Measurements from ENCODE around the gene SDF4. TPM values are rescaled to one million over a fixed set of nuclear protein-coding genes. Genes with fewer than 3 reads are reported as not detected.

SDF4 gene
- total RNA-seq, 1 experiment from 2014 or later, result 139 TPM

DNA sequence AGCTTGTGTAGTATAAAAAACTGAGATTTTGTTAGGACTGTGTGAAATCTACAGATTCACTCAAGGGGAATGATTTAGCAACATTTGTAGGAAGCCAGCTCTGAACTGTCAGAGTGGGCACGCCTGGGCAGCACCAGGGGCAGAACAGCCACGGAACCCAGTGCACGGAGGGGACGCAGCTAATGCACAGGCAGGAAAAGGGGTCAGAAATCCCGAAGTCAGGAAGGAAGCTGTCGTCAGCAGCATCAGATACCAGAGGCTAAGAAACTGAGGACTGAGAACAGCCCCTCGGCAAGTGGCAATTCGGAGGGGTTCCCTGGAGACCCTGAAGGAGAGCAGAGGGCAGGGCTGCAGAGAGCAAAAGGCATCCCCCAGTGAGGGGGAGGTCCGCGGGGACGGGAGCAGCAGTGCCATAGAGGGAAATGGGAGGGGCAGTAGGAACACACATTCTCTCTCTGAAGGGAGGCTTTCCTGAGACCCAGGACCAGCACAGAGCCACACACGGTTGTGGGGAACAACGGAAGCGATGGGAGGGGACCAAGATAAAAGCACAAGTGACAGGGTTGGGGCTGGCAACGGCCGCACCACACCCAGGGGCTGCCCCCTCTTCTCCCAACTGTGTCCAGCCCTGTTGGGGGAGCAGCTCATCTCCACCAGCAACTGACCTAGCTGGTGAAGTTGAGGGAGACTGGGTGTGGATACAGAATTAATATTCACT, 29.2 kb upstream of the SDF4 start:
- DNase-seq, result no peak
- Histone ChIP-seq H3K27ac (no peak overlapping the region; the same call in 1 of the 2 replicates), H4K20me1 (ENCODE audit: insufficient read depth) (peaks cover 34% of the 10 kb centered on the region), H3K36me3 (ENCODE audit: low read depth) (0 out of 2 replicates have a peak, but pooled peaks cover 12% of the 10 kb centered on the region), H3K27me3 (ENCODE audit: insufficient read depth, low read depth) (no peaks in the 10 kb centered on the region), H3K4me1 (replicated peaks; ENCODE audit: insufficient read depth) (no peaks in the 10 kb centered on the region), H2AFZ (no peak overlapping the region), H3K9me3 (ENCODE audit: insufficient read depth, low read depth) (no peaks in the 10 kb centered on the region), H3K9me2 (ENCODE audit: insufficient read depth) (no peaks in the 10 kb centered on the region), H3F3A (ENCODE audit: insufficient read depth, low read depth) (peaks cover 13% of the 10 kb centered on the region), H3K79me2 (ENCODE audit: low read depth) (peaks cover 9% of the 10 kb centered on the region; the same call in 1 of the 2 replicates), H3K4me3 (no peak overlapping the region), H3K4me2 (no peak overlapping the region)
- no TSS peak for BruUV-seq (replicated peaks)
- intact Hi-C loops (cut with micrococcal nuclease; ENCODE audit: unreplicated experiment), result no loop called here
- POLR2A ChIA-PET (ENCODE audit: unreplicated experiment), result no interaction called here
- no peak for TF ChIP-seq EZH2 (IDR thresholded peaks at IDR 0.05; ENCODE audit: low read depth)
- TF ChIP-seq, protein P1, sequence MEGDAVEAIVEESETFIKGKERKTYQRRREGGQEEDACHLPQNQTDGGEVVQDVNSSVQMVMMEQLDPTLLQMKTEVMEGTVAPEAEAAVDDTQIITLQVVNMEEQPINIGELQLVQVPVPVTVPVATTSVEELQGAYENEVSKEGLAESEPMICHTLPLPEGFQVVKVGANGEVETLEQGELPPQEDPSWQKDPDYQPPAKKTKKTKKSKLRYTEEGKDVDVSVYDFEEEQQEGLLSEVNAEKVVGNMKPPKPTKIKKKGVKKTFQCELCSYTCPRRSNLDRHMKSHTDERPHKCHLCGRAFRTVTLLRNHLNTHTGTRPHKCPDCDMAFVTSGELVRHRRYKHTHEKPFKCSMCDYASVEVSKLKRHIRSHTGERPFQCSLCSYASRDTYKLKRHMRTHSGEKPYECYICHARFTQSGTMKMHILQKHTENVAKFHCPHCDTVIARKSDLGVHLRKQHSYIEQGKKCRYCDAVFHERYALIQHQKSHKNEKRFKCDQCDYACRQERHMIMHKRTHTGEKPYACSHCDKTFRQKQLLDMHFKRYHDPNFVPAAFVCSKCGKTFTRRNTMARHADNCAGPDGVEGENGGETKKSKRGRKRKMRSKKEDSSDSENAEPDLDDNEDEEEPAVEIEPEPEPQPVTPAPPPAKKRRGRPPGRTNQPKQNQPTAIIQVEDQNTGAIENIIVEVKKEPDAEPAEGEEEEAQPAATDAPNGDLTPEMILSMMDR (conservative IDR thresholded peaks at IDR 0.05), result no peak
- CTCF ChIA-PET, result no interaction called here

GRCh38 chr1:1259951-1260600, 28.3 kb upstream of the SDF4 start:
- Histone ChIP-seq H3K4me3 (no peak overlapping the region), H3K36me3 (ENCODE audit: low read depth) (0 out of 2 replicates have a peak, but pooled peaks cover 12% of the 10 kb centered on the region), H3F3A (ENCODE audit: insufficient read depth, low read depth) (peaks cover 4% of the 10 kb centered on the region), H3K9me3 (ENCODE audit: insufficient read depth, low read depth) (no peaks in the 10 kb centered on the region), H3K9me2 (ENCODE audit: insufficient read depth) (no peaks in the 10 kb centered on the region), H2AFZ (no peak overlapping the region), H3K4me1 (replicated peaks; ENCODE audit: insufficient read depth) (no peaks in the 10 kb centered on the region), H3K4me2 (no peak overlapping the region), H3K27ac (no peak overlapping the region; the same call in 1 of the 2 replicates), H4K20me1 (ENCODE audit: insufficient read depth) (peaks cover 34% of the 10 kb centered on the region), H3K27me3 (ENCODE audit: insufficient read depth, low read depth) (no peaks in the 10 kb centered on the region), H3K79me2 (ENCODE audit: low read depth) (peaks cover 7% of the 10 kb centered on the region; the same call in 1 of the 2 replicates)
- intact Hi-C loops (cut with micrococcal nuclease; ENCODE audit: unreplicated experiment), result no loop called here
- no peak for DNase-seq
- ChIA-PET CTCF (no interaction called here), POLR2A (ENCODE audit: unreplicated experiment) (no interaction called here)
- TF ChIP-seq, protein P1 (conservative IDR thresholded peaks at IDR 0.05), result no peak
- no peak for TF ChIP-seq EZH2 (IDR thresholded peaks at IDR 0.05; ENCODE audit: low read depth)
- BruUV-seq (replicated peaks), result no TSS peak

DNA sequence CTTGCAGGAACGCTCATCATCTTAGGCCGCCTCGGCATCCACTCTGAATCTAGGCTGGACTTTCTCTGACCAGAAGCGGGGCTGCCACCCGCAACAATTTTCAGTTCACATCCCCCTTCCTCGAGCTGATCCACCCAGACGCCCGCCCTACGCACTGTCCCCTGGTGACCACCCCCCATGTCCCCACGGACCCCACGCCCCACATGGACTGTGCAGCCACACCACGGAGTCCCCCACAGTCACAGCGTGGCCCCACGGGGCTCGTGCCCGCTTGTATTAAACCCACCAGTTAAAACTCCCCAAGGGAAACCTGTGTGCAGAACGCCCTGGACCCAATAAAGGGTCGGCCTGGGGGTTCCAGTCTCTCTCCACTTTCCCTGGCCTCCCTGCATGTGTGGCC, 27.7 kb upstream of the SDF4 start:
- H3K27me3 ChIP-seq (ENCODE audit: insufficient read depth, low read depth), result no peaks in the 10 kb centered on the region
- no peaks in the 10 kb centered on the region for H3K4me1 ChIP-seq (replicated peaks; ENCODE audit: insufficient read depth)
- no peak overlapping the region for H3K4me2 ChIP-seq
- H3K9me2 ChIP-seq (ENCODE audit: insufficient read depth), result no peaks in the 10 kb centered on the region
- TF ChIP-seq, protein P1 (conservative IDR thresholded peaks at IDR 0.05), result no peak
- TF ChIP-seq EZH2 (IDR thresholded peaks at IDR 0.05; ENCODE audit: low read depth), result no peak
- BruUV-seq (replicated peaks), result no TSS peak
- peaks cover 33% of the 10 kb centered on the region for H4K20me1 ChIP-seq (ENCODE audit: insufficient read depth)
- peaks cover 4% of the 10 kb centered on the region for H3F3A ChIP-seq (ENCODE audit: insufficient read depth, low read depth)
- ChIA-PET POLR2A (ENCODE audit: unreplicated experiment) (no interaction called here), CTCF (no interaction called here)
- no peak for DNase-seq
- no peak overlapping the region for H2AFZ ChIP-seq
- intact Hi-C loops (cut with micrococcal nuclease; ENCODE audit: unreplicated experiment), result no loop called here
- no peaks in the 10 kb centered on the region for H3K9me3 ChIP-seq (ENCODE audit: insufficient read depth, low read depth)
- H3K27ac ChIP-seq, result no peak overlapping the region
- peaks cover 7% of the 10 kb centered on the region; the same call in 1 of the 2 replicates for H3K79me2 ChIP-seq (ENCODE audit: low read depth)
- H3K36me3 ChIP-seq (ENCODE audit: low read depth), result 0 out of 2 replicates have a peak, but pooled peaks cover 12% of the 10 kb centered on the region
- H3K4me3 ChIP-seq, result no peak overlapping the region
